HL-60 (cell line): ENCODE data around the gene C2orf78.
"Not testable (repeated sequence)": the region's sequence is repeated elsewhere in the genome, so short reads cannot be mapped to it uniquely, and the experiment has no call there.

Source experiments
- DNase-seq, 2 experiments: peaks; one replicate each; pipeline ENCODE4 v3.0.0-alpha.2; 2010 to 2020; ENCODE audit warnings: low read depth in 1 of 2, low spot score in 1 of 2
- H3K27ac ChIP-seq: fragments of 250-450 bp; sonication (Bioruptor Pico); replicated peaks from 2 replicates; pipeline ENCODE4 v1.5.1; 2020; ENCODE audit warnings: mild to moderate bottlenecking, moderate library complexity
- H3K27me3 ChIP-seq: fragments of 250-450 bp; sonication (Bioruptor Pico); 2 replicates; pipeline ENCODE4 v1.5.1; 2021; ENCODE audit warnings: mild to moderate bottlenecking, moderate library complexity; ENCODE audit not compliant: insufficient read depth, poor library complexity, severe bottlenecking
- H3K4me3 ChIP-seq: replicated peaks from 2 replicates; pipeline ENCODE4 v1.5.1; 2011; ENCODE audit warnings: mild to moderate bottlenecking, control low read depth, low read length; ENCODE audit not compliant: insufficient read depth
- CTCF ChIP-seq: IDR thresholded peaks from one replicate; pipeline ENCODE4 v1.5.1; 2011; ENCODE audit warnings: low read length, control low read depth, inconsistent platforms; ENCODE audit not compliant: insufficient read depth
- GABPA ChIP-seq: IDR thresholded peaks from 2 replicates; pipeline ENCODE4 v1.6.1; 2012; ENCODE audit warnings: low read depth
- POLR2AphosphoS5 ChIP-seq: IDR thresholded peaks from 2 replicates; pipeline ENCODE4 v1.6.1; 2012; ENCODE audit warnings: low read depth
- REST ChIP-seq: IDR thresholded peaks from 2 replicates; pipeline ENCODE4 v1.6.1; 2012; ENCODE audit warnings: low read depth; ENCODE audit not compliant: insufficient replicate concordance
- SPI1 ChIP-seq: IDR thresholded peaks from 2 replicates; pipeline ENCODE4 v1.6.1; 2012; ENCODE audit warnings: low read depth, mild to moderate bottlenecking, borderline replicate concordance
- long read RNA-seq: library from polyadenylated mRNA; unstranded; transcript quantifications from one replicate; pipeline ENCODE4 v2.0.0, GENCODE V29; 2020

C2orf78 gene
- long read RNA-seq = 0 reads

GRCh38 chr2:73783883-73784282 is at the start of gene C2orf78:
TSS of gene C2orf78 (plus strand) at chr2:73784183. CDS start at chr2:73784310, 127 bp downstream.
- not testable (repeated sequence) for H3K27ac ChIP-seq, H3K27me3 ChIP-seq, DNase-seq, H3K4me3 ChIP-seq

GRCh38 chr2:73736378-73736777 is 47.6 kb upstream of the C2orf78 start:
- no peak for TF ChIP-seq CTCF
- no peak for TF ChIP-seq SPI1
- TF ChIP-seq POLR2AphosphoS5 = no peak
- TF ChIP-seq REST = no peak
- TF ChIP-seq GABPA = no peak
- no peaks in the 10 kb centered on the region for H3K27me3 ChIP-seq
- H3K4me3 ChIP-seq = peak overlapping the region; percentile 76
- no peak for DNase-seq
- H3K27ac ChIP-seq = peak overlapping the region; percentile 72

GRCh38 chr2:73736855-73737779 is 46.9 kb upstream of the C2orf78 start, which contains the start of gene TPRKB:
TSS of gene TPRKB (minus strand) at chr2:73737345. CDS start at chr2:73734569, 2,776 bp downstream.
- peak; percentile 98 to 99 for DNase-seq
- H3K27me3 ChIP-seq = no peaks in the 10 kb centered on the region
- TF ChIP-seq POLR2AphosphoS5 (peak; percentile 87), SPI1 (0 out of 2 replicates have a peak, but pooled peaks have one; percentile 16), REST (peak; percentile 42), CTCF (no peak), GABPA (peak; percentile 99)
- peak within 1 kb of the TSS; percentile 72 for H3K27ac ChIP-seq
- peak within 1 kb of the TSS; percentile 76 for H3K4me3 ChIP-seq

- no peak overlapping the region for H3K4me3 ChIP-seq
- no peak for TF ChIP-seq REST
- no peak for TF ChIP-seq CTCF
- no peak for TF ChIP-seq SPI1
- no peak for TF ChIP-seq GABPA
- no peak for TF ChIP-seq POLR2AphosphoS5
- no peak overlapping the region for H3K27ac ChIP-seq
- no peaks in the 10 kb centered on the region for H3K27me3 ChIP-seq
- no peak for DNase-seq
Observed at GRCh38 chr2:73739101-73739500, 44.9 kb upstream of the C2orf78 start.
